Endothelial cell of umbilical vein (primary cell): ENCODE measurements around the gene ATOSA.

ENCODE experiments used
- CTCF ChIP-seq, 2 donors: IDR thresholded peaks; 1 replicate in 1 of 2; 2 replicates in 1 of 2; pipeline ENCODE4 v1.5.1; 2011; ENCODE audit warnings: low read length in 2 of 2, mild to moderate bottlenecking in 2 of 2, moderate library complexity in 2 of 2, control low read depth in 1 of 2, inconsistent platforms in 1 of 2, low read depth in 1 of 2; ENCODE audit not compliant: insufficient read depth in 1 of 2; ENCODE audit errors: extremely low read depth in 1 of 2
- EZH2 ChIP-seq: IDR thresholded peaks from 2 replicates; pipeline ENCODE4 v1.6.1; 2012; ENCODE audit warnings: borderline replicate concordance, low read depth, mild to moderate bottlenecking, moderate library complexity, low read length, inconsistent platforms; ENCODE audit not compliant: severe bottlenecking
- FOS ChIP-seq: IDR thresholded peaks from 2 replicates; pipeline ENCODE4 v1.6.1; 2011; ENCODE audit warnings: mild to moderate bottlenecking, low read length, moderate library complexity, borderline replicate concordance; ENCODE audit not compliant: insufficient read depth
- GATA2 ChIP-seq: IDR thresholded peaks from 2 replicates; pipeline ENCODE4 v1.7.0; 2011; ENCODE audit warnings: low read depth, mild to moderate bottlenecking, moderate library complexity, mixed read lengths, low read length; ENCODE audit not compliant: insufficient read length, insufficient read depth
- JUN ChIP-seq: IDR thresholded peaks from 2 replicates; pipeline ENCODE4 v1.6.1; 2011; ENCODE audit warnings: borderline replicate concordance, low read depth; ENCODE audit not compliant: insufficient read length, insufficient read depth
- MYC ChIP-seq: IDR thresholded peaks from one replicate; pipeline ENCODE4 v1.6.1; 2011; ENCODE audit warnings: mild to moderate bottlenecking, low read depth, low read length
- POLR2A ChIP-seq: IDR thresholded peaks from 2 replicates; pipeline ENCODE4 v1.6.1; 2012; ENCODE audit warnings: low read depth, mild to moderate bottlenecking, control low read depth, low read length
- POLR2AphosphoS5 ChIP-seq: IDR thresholded peaks from 2 replicates; pipeline ENCODE4 v1.6.1; 2012; ENCODE audit warnings: low read depth, mild to moderate bottlenecking, control low read depth, low read length, moderate library complexity; ENCODE audit not compliant: insufficient read depth

GRCh38 chr15:52702390-52702789, 23.2 kb upstream of the ATOSA start:
- TF ChIP-seq CTCF (IDR thresholded peaks at IDR 0.05; ENCODE audit: extremely low read depth in 1 of 2, insufficient read depth in 1 of 2, low read depth in 1 of 2, low read length in 2 of 2) (no peak), POLR2A (no peak), JUN (no peak), POLR2AphosphoS5 (no peak), MYC (no peak), GATA2 (no peak), EZH2 (no peak), FOS (no peak)
